Muscle of leg (tissue), 16 donors: ENCODE data around the gene ZNF419. TPM values are rescaled to one million over a fixed set of nuclear protein-coding genes. Genes with fewer than 3 reads are reported as not detected.
"Not testable (repeated sequence)": the region's sequence is repeated elsewhere in the genome, so short reads cannot be mapped to it uniquely, and the experiment has no call there.

Experiments used
- DNase-seq: peaks from one replicate; pipeline ENCODE4 v3.0.0; 2013
- H3K27ac ChIP-seq: one replicate; pipeline ENCODE4 v1.5.1; 2013; ENCODE audit warnings: mild to moderate bottlenecking, low read length, control low read depth
- H3K27me3 ChIP-seq: one replicate; pipeline ENCODE4 v1.6.1; 2013; ENCODE audit warnings: low read length; ENCODE audit not compliant: control insufficient read depth, insufficient read depth
- H3K36me3 ChIP-seq: one replicate; pipeline ENCODE4 v1.6.1; 2013; ENCODE audit warnings: low read length; ENCODE audit not compliant: control insufficient read depth, insufficient read depth
- H3K4me1 ChIP-seq: one replicate; pipeline ENCODE4 v1.6.1; 2013; ENCODE audit warnings: low read length; ENCODE audit not compliant: control insufficient read depth, insufficient read depth
- H3K4me3 ChIP-seq: one replicate; pipeline ENCODE4 v1.5.1; 2013; ENCODE audit warnings: low read length, control low read depth
- H3K9me3 ChIP-seq: replicated peaks from 2 replicates; pipeline ENCODE4 v1.6.1; 2013; ENCODE audit warnings: low read depth, low read length; ENCODE audit not compliant: control insufficient read depth
- WGBS: methylation state at CpG from one replicate; pipeline ENCODE4 v1.1.5; 2013; ENCODE audit warnings: missing lambda C conversion rate; ENCODE audit not compliant: insufficient coverage; 5-methylcytosine and 5-hydroxymethylcytosine counted together
- long read RNA-seq, 11 donors: transcript quantifications; one replicate each; lab custom pipeline, GENCODE V29; 2026
- polyA plus RNA-seq, 8 donors: library from polyadenylated mRNA; unstranded; fragments of 120-200 nt; gene quantifications; one replicate each; pipeline versions ENCODE4 v1.2.1 to v1.2.3, GENCODE V29; 2013; ENCODE audit warnings: inconsistent platforms in 1 of 8, low replicate concordance in 1 of 8; ENCODE audit not compliant: insufficient read length in 8 of 8, insufficient read depth in 1 of 8
- total RNA-seq: library from RNA; stranded (reverse); fragments of 120-200 nt; gene quantifications from one replicate; pipeline ENCODE4 v1.2.4, GENCODE V29; 2013

The ZNF419 gene
- total RNA-seq (11.3 TPM), polyA plus RNA-seq (10 to 100 TPM in 2 of 8 donors, 1 to 10 TPM in 6; 7.8 to 10.9 (median 9.2) TPM)
- long read RNA-seq, donor 1, partial matches to known transcripts: 0 of 3 reads
- long read RNA-seq, donor 1, other reads (novel, unspliced or antisense): 0 of 3 reads
- long read RNA-seq, donor 2: 0 reads
- long read RNA-seq, donor 3, partial matches to known transcripts: 0 of 4 reads
- long read RNA-seq, donor 3, other reads (novel, unspliced or antisense): 0 of 4 reads
- long read RNA-seq, donor 4, partial matches to known transcripts: 0 of 2 reads
- long read RNA-seq, donor 4, other reads (novel, unspliced or antisense): 0 of 2 reads
- long read RNA-seq, donor 5, partial matches to known transcripts: 0 of 3 reads
- long read RNA-seq, donor 5, other reads (novel, unspliced or antisense): 0 of 3 reads
- long read RNA-seq, donor 6, partial matches to known transcripts: 0 of 3 reads
- long read RNA-seq, donor 6, other reads (novel, unspliced or antisense): 0 of 3 reads
- long read RNA-seq, donor 7, partial matches to known transcripts: 0 of 2 reads
- long read RNA-seq, donor 7, other reads (novel, unspliced or antisense): 0 of 2 reads
- long read RNA-seq, donor 8, partial matches to known transcripts: 0 of 2 reads
- long read RNA-seq, donor 8, other reads (novel, unspliced or antisense): 0 of 2 reads
- long read RNA-seq, donor 9, partial matches to known transcripts: 0 of 1 reads
- long read RNA-seq, donor 9, other reads (novel, unspliced or antisense): 0 of 1 reads
- long read RNA-seq, donor 10, partial matches to known transcripts: 0 of 1 reads
- long read RNA-seq, donor 10, other reads (novel, unspliced or antisense): 0 of 1 reads
- long read RNA-seq, donor 11, partial matches to known transcripts: 0 of 3 reads
- long read RNA-seq, donor 11, other reads (novel, unspliced or antisense): 0 of 3 reads

GRCh38 chr19:57487477-57488298, at the start of gene ZNF419:
TSS of gene ZNF419 (plus strand) at chr19:57487750. CDS start at chr19:57487951, 201 bp downstream.
- H3K4me3 ChIP-seq: peak within 1 kb of the TSS; percentile 90
- peak within 1 kb of the TSS; percentile 67 for H3K27ac ChIP-seq
- peaks cover 24% of the 10 kb centered on the region for H3K36me3 ChIP-seq
- H3K4me1 ChIP-seq, H3K9me3 ChIP-seq, H3K27me3 ChIP-seq: not testable (repeated sequence)
- peak; percentile 95 for DNase-seq
- WGBS: under 1% methylated on average over 46 of the region's 69 CpGs

DNA sequence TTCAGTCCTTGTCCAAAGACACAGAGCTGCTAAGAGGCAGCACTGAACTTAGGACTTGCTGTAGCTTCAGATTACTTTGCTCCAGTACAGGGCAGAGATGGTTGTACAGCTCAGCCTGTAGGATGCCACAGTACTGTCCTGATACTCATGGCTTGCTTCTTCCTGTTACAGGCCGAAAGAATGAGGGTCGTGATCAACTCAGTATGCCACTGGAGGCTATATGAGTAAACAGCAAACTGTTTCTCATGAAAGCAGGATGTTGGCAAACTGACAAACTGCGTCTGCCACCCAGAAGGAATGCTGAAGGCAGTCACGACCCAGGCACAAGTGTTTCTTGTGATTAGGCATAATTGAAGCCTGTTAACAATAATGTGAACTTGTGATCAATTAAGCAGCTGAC, 49.6 kb upstream of the ZNF419 start:
- no peak overlapping the region for H3K27ac ChIP-seq
- WGBS: 81% methylated on average over 3 of the region's 4 CpGs
- peaks cover 10% of the 10 kb centered on the region for H3K4me1 ChIP-seq
- H3K9me3 ChIP-seq: peaks cover 2% of the 10 kb centered on the region
- H3K36me3 ChIP-seq: peaks cover 16% of the 10 kb centered on the region
- no peaks in the 10 kb centered on the region for H3K27me3 ChIP-seq
- DNase-seq: no peak
- no peak overlapping the region for H3K4me3 ChIP-seq

DNA sequence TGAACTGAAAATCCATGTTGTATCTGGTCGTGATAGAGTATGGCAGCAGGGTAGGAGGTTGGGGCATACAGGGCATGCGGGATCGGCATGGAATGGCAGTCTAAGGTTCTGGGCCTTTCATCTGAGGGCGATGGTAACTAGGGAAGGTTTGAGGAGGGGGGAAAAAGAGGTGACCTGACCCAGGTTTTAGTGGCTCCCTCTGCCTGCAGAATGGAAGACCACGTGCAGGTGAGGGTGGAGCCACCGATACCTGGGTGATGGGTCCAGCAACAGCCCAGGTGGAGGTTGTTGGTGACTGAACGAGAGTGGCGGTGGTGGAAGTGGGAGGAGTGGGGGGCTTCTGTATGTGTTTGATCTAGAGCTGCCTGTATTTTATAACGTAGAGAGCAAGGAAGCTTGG, 48.6 kb upstream of the ZNF419 start:
- H3K4me3 ChIP-seq: no peak overlapping the region
- H3K27me3 ChIP-seq: no peaks in the 10 kb centered on the region
- peaks cover 10% of the 10 kb centered on the region for H3K4me1 ChIP-seq
- peaks cover 7% of the 10 kb centered on the region for H3K9me3 ChIP-seq
- no peak for DNase-seq
- 94% methylated on average over 9 of the region's 9 CpGs for WGBS
- H3K36me3 ChIP-seq: peaks cover 26% of the 10 kb centered on the region
- H3K27ac ChIP-seq: no peak overlapping the region

DNA sequence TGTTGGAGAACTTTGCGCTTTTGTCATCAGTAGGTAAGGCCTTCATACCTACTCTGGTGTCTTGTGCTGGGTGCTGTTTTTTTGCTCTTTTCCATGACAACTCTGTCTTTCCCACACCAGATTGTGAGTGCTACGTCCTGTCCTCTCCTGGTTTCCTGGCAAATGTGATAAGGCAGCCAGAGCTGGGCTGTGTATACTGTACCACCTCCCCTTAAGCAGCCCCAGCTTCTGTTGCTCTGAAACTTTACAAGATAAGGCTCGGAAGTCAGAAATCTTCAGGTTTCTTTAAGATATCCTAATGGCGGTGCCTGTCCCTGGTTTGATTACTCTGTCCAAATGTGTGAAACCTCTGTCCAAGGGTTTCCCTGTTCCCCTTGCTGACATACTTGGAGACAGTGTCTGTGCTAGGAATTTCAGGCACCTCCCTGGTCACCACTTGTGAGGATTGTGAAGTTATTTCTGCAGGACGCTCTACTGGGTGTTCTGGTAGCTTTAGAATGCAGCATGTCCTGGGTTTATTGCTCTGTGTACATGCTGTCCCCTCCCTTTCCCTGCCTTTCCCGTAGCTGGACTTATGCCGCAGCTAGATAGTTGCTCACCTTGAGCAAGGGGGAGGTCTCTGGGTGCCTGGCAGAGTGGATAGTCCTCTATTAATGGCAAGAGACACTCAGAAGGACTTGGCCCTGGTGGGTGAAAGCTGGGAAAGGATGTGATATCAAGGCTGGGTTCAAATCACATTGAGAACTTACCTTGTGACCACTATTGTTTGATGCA, 45.4 kb upstream of the ZNF419 start:
- 95% methylated on average over 4 of the region's 7 CpGs for WGBS
- H3K4me1 ChIP-seq: no peaks in the 10 kb centered on the region
- H3K27me3 ChIP-seq: no peaks in the 10 kb centered on the region
- peaks cover 24% of the 10 kb centered on the region for H3K9me3 ChIP-seq
- H3K27ac ChIP-seq: no peak overlapping the region
- H3K36me3 ChIP-seq: peaks cover 40% of the 10 kb centered on the region
- DNase-seq: no peak
- H3K4me3 ChIP-seq: no peak overlapping the region

- Histone ChIP-seq H3K36me3 (peaks cover 35% of the 10 kb centered on the region), H3K9me3 (peaks cover 24% of the 10 kb centered on the region)
- WGBS: 100% methylated on average over 1 of the region's 5 CpGs
Measured at GRCh38 chr19:57443121-57443696, 44.3 kb upstream of the ZNF419 start.

DNA sequence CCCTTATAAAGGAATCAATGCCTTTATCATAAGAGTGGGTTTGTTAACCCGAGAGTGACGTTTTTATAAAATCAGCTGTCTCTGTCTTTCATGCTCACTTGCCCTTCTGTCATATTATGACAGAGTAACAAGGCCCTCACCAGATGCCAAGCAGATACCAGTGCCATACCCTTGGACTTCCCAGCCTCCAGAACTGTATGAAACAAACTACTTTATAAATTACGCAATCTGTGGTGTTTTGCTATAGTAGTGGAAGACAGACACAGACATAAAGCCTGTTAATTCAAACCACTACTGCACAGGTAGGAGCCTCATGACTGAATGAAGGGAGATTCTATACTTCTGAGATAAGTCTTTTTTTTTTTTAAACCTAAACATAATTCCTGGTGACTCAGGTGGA, 35.2 kb upstream of the ZNF419 start:
- no CpG with 5 or more reads among the region's 3 CpGs for WGBS
- H3K4me3 ChIP-seq: no peak overlapping the region
- peaks cover 44% of the 10 kb centered on the region for H3K9me3 ChIP-seq
- H3K27me3 ChIP-seq: no peaks in the 10 kb centered on the region
- H3K4me1 ChIP-seq: no peaks in the 10 kb centered on the region
- H3K27ac ChIP-seq: no peak overlapping the region
- no peaks in the 10 kb centered on the region for H3K36me3 ChIP-seq
- DNase-seq: no peak

More at GRCh38 chr19:57443121-57443696, 44.3 kb upstream of the ZNF419 start:
- H3K4me3 ChIP-seq: no peak overlapping the region
- no peaks in the 10 kb centered on the region for H3K4me1 ChIP-seq
- no peak for DNase-seq
- no peak overlapping the region for H3K27ac ChIP-seq
- H3K27me3 ChIP-seq: no peaks in the 10 kb centered on the region

DNA sequence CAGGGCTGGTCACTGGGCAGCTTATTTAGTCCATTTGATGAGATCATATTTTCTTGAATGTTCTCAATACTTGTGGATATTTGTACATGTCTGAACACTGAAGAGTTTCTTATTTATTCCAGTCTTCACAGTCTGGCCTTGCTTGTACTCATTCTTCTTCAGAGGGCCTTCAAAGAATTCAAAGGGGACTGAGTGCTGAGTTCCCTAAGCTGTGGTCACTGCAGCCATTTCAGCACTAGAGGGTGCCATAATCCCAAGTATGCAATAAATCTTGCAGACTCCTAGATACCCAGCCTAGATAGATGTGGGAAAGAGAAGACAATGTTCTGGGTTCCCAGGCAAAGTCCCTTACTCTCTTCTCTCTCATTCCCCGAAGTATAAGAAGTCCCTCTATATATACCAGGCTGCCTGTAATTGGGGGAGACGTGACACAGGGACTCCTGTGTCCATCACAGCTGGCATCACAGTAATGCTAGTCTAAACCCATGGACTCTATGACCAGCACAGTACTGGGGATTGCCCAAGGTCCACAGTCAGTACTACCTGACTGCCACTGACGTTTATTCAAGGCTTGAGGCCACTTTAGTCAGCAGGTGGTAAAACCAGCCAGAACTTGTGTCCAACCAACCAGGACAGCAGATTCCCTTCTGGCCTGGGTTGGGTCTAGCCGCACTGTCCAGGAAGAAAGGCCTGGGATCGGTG, 21.7 kb upstream of the ZNF419 start:
- Histone ChIP-seq H3K9me3 (peaks cover 60% of the 10 kb centered on the region), H3K4me1 (no peaks in the 10 kb centered on the region), H3K4me3 (no peak overlapping the region), H3K27me3 (no peaks in the 10 kb centered on the region), H3K27ac (no peak overlapping the region), H3K36me3 (peaks cover 7% of the 10 kb centered on the region)
- WGBS: 80% methylated on average over 1 of the region's 5 CpGs
- DNase-seq: no peak

GRCh38 chr19:57466489-57466888, 21.1 kb upstream of the ZNF419 start:
- H3K27ac ChIP-seq: no peak overlapping the region
- no peaks in the 10 kb centered on the region for H3K27me3 ChIP-seq
- no peak for DNase-seq
- no peaks in the 10 kb centered on the region for H3K4me1 ChIP-seq
- 100% methylated on average over 3 of the region's 5 CpGs for WGBS
- H3K4me3 ChIP-seq: no peak overlapping the region
- peaks cover 7% of the 10 kb centered on the region for H3K36me3 ChIP-seq
- peaks cover 62% of the 10 kb centered on the region for H3K9me3 ChIP-seq
